Stimulated activated CD4-positive, alpha-beta T cell treated with anti-CD3 and anti-CD28 coated beads, TNF-alpha, amount 100 ng/mL, for 4 hours (primary cell): ENCODE measurements around the gene GABBR2.
"Not testable (repeated sequence)": the region's sequence is repeated elsewhere in the genome, so short reads cannot be mapped to it uniquely, and the experiment has no call there.

Source experiments
- DNase-seq, 3 experiments: peaks; one replicate each; pipeline ENCODE4 v3.0.0-alpha.2; 2020; ENCODE audit warnings: low read depth in 3 of 3

The GABBR2 gene

GRCh38 chr9:98481676-98482075, 227.1 kb downstream of the GABBR2 start:
- no peak for DNase-seq

GRCh38 chr9:98479967-98480847, 228.5 kb downstream of the GABBR2 start:
- DNase-seq: no peak

- DNase-seq: no peak
Measured at GRCh38 chr9:98479449-98479848, 229.3 kb downstream of the GABBR2 start.

- no peak for DNase-seq
Measured at GRCh38 chr9:98477884-98478283, 230.9 kb downstream of the GABBR2 start.

GRCh38 chr9:98472216-98472615, 236.5 kb downstream of the GABBR2 start:
- DNase-seq: no peak

- no peak for DNase-seq
Measured at GRCh38 chr9:98471185-98471584, 237.6 kb downstream of the GABBR2 start.

GRCh38 chr9:98468567-98469239, 240.0 kb downstream of the GABBR2 start:
- DNase-seq: no peak

- no peak for DNase-seq
Measured at GRCh38 chr9:98465799-98466198, 242.9 kb downstream of the GABBR2 start.

GRCh38 chr9:98464156-98464690, 244.5 kb downstream of the GABBR2 start:
- DNase-seq: not testable (repeated sequence)

GRCh38 chr9:98462310-98462709, 246.4 kb downstream of the GABBR2 start:
- no peak for DNase-seq

- DNase-seq: no peak
Measured at GRCh38 chr9:98460704-98461103, 248.0 kb downstream of the GABBR2 start.

GRCh38 chr9:98457726-98458370, 250.9 kb downstream of the GABBR2 start:
- DNase-seq: no peak

- no peak for DNase-seq
Measured at GRCh38 chr9:98456156-98456613, 252.6 kb downstream of the GABBR2 start.

- DNase-seq: no peak
Measured at GRCh38 chr9:98455256-98456155, 253.2 kb downstream of the GABBR2 start.

- DNase-seq: no peak
Measured at GRCh38 chr9:98453589-98454311, 255.0 kb downstream of the GABBR2 start.

- DNase-seq: no peak
Measured at GRCh38 chr9:98451576-98451975, 257.2 kb downstream of the GABBR2 start.

- DNase-seq: no peak
Measured at GRCh38 chr9:98450496-98450895, 258.2 kb downstream of the GABBR2 start.

- DNase-seq: no peak
Measured at GRCh38 chr9:98449871-98450270, 258.9 kb downstream of the GABBR2 start.

- DNase-seq: no peak
Measured at GRCh38 chr9:98445576-98445975, 263.2 kb downstream of the GABBR2 start.

- DNase-seq: no peak
Measured at GRCh38 chr9:98444601-98445000, 264.1 kb downstream of the GABBR2 start.
